BLaER1 treated with 17β-estradiol and CSF1 and Interleukin-3, amounts not matched to agents 10 nM and 100 nM (cell line): Measurements from ENCODE around the gene SDK2.

ENCODE experiments used
- H3K27ac ChIP-seq, 11 experiments: shearing (Covaris generic); formaldehyde crosslinking; 2 replicates each; pipeline ENCODE4 v1.8.1; 2022
- H3K27me3 ChIP-seq, 11 experiments: shearing (Covaris generic); formaldehyde crosslinking; 2 replicates each; pipeline ENCODE4 v1.8.1; 2022
- H3K36me3 ChIP-seq, 11 experiments: shearing (Covaris generic); formaldehyde crosslinking; 2 replicates each; pipeline ENCODE4 v1.8.1; 2022
- H3K4me1 ChIP-seq, 10 experiments: shearing (Covaris generic); formaldehyde crosslinking; 2 replicates each; pipeline ENCODE4 v1.8.1; 2022
- H3K4me2 ChIP-seq, 11 experiments: shearing (Covaris generic); formaldehyde crosslinking; 2 replicates each; pipeline ENCODE4 v1.8.1; 2022
- H3K4me3 ChIP-seq, 10 experiments: shearing (Covaris generic); formaldehyde crosslinking; 2 replicates each; pipeline ENCODE4 v1.8.1; 2022
- H3K9ac ChIP-seq, 11 experiments: shearing (Covaris generic); formaldehyde crosslinking; 2 replicates each; pipeline ENCODE4 v1.8.1; 2022
- H3K9me3 ChIP-seq, 11 experiments: shearing (Covaris generic); formaldehyde crosslinking; replicated peaks in 1 of 11; 2 replicates each; pipeline ENCODE4 v1.8.1; 2022
- H4K20me1 ChIP-seq, 11 experiments: shearing (Covaris generic); formaldehyde crosslinking; 2 replicates each; pipeline ENCODE4 v1.8.1; 2022
- Cebpa-rat ChIP-seq, 11 experiments: shearing (Covaris generic); IDR thresholded peaks; 2 replicates each; pipeline ENCODE4 v1.8.1; 2022

Gene SDK2

GRCh38 chr17:73360961-73361761, 283.1 kb downstream of the SDK2 start:
- peaks cover 7 to 14% (median 11%) of the 10 kb centered on the region in 10 experiments for H3K4me1 ChIP-seq
- H3K36me3 ChIP-seq: peaks cover 0 to 3% (median 0%) of the 10 kb centered on the region in 11 experiments; a peak in 5 of 22 replicates
- H3K27me3 ChIP-seq: peaks cover 0 to 10% (median 0%) of the 10 kb centered on the region in 11 experiments; a peak in 5 of 22 replicates
- no peaks in the 10 kb centered on the region for H3K9me3 ChIP-seq
- no peak overlapping the region for H3K27ac ChIP-seq
- no peak for TF ChIP-seq Cebpa-rat (IDR thresholded peaks at IDR 0.05)
- no peak overlapping the region for H3K4me2 ChIP-seq
- H3K4me3 ChIP-seq: no peak overlapping the region
- H3K9ac ChIP-seq: no peak overlapping the region
- H4K20me1 ChIP-seq: peaks cover 0 to 6% (median 0%) of the 10 kb centered on the region in 11 experiments; a peak in 1 of 22 replicates

GRCh38 chr17:73359987-73360410, 284.2 kb downstream of the SDK2 start:
- peaks cover 0 to 2% (median 0%) of the 10 kb centered on the region in 10 experiments; a peak in 2 of 20 replicates for H3K4me1 ChIP-seq
- no peak overlapping the region for H3K4me2 ChIP-seq
- H3K9me3 ChIP-seq: no peaks in the 10 kb centered on the region
- peaks cover 0 to 3% (median 0%) of the 10 kb centered on the region in 11 experiments; a peak in 5 of 22 replicates for H3K36me3 ChIP-seq
- no peaks in the 10 kb centered on the region for H3K27me3 ChIP-seq
- peaks cover 0 to 6% (median 0%) of the 10 kb centered on the region in 11 experiments; a peak in 1 of 22 replicates for H4K20me1 ChIP-seq
- H3K27ac ChIP-seq: no peak overlapping the region
- no peak overlapping the region for H3K4me3 ChIP-seq
- H3K9ac ChIP-seq: no peak overlapping the region
- TF ChIP-seq Cebpa-rat (IDR thresholded peaks at IDR 0.05): no peak

- Histone ChIP-seq H3K4me2 (no peak overlapping the region), H3K36me3 (peaks cover 0 to 3% (median 0%) of the 10 kb centered on the region in 11 experiments; a peak in 5 of 22 replicates), H4K20me1 (peaks cover 0 to 6% (median 0%) of the 10 kb centered on the region in 11 experiments; a peak in 1 of 22 replicates), H3K27me3 (no peaks in the 10 kb centered on the region), H3K9me3 (no peaks in the 10 kb centered on the region), H3K4me1 (0 out of 20 replicates have a peak, but pooled peaks cover 0 to under 1% (median 0%) of the 10 kb centered on the region in 10 experiments), H3K4me3 (no peak overlapping the region), H3K27ac (no peak overlapping the region), H3K9ac (no peak overlapping the region)
- TF ChIP-seq Cebpa-rat (IDR thresholded peaks at IDR 0.05): no peak
Measured at GRCh38 chr17:73359352-73359751, 284.9 kb downstream of the SDK2 start.

GRCh38 chr17:73358668-73359067, 285.6 kb downstream of the SDK2 start:
- H3K27ac ChIP-seq: no peak overlapping the region

GRCh38 chr17:73357981-73358380, 286.3 kb downstream of the SDK2 start:
- Histone ChIP-seq H3K27ac (no peak overlapping the region), H3K4me2 (no peak overlapping the region), H3K9ac (no peak overlapping the region), H3K9me3 (no peaks in the 10 kb centered on the region), H3K36me3 (peaks cover 0 to 3% (median 0%) of the 10 kb centered on the region in 11 experiments; a peak in 4 of 22 replicates), H3K4me3 (no peak overlapping the region), H4K20me1 (peaks cover 0 to 6% (median 0%) of the 10 kb centered on the region in 11 experiments; a peak in 1 of 22 replicates), H3K27me3 (no peaks in the 10 kb centered on the region), H3K4me1 (peaks cover 0 to 4% (median 0%) of the 10 kb centered on the region in 10 experiments; a peak in 1 of 20 replicates)
- TF ChIP-seq Cebpa-rat (IDR thresholded peaks at IDR 0.05): no peak

More at GRCh38 chr17:73358668-73359067, 285.6 kb downstream of the SDK2 start:
- no peak overlapping the region for H3K4me2 ChIP-seq
- no peak overlapping the region for H3K9ac ChIP-seq
- H3K27me3 ChIP-seq: no peaks in the 10 kb centered on the region
- H3K4me1 ChIP-seq: peaks cover 0 to 4% (median 0%) of the 10 kb centered on the region in 10 experiments; a peak in 1 of 20 replicates
- H3K4me3 ChIP-seq: no peak overlapping the region
- no peaks in the 10 kb centered on the region for H3K9me3 ChIP-seq
- H4K20me1 ChIP-seq: peaks cover 0 to 6% (median 0%) of the 10 kb centered on the region in 11 experiments; a peak in 1 of 22 replicates
- peaks cover 0 to 3% (median 0%) of the 10 kb centered on the region in 11 experiments; a peak in 4 of 22 replicates for H3K36me3 ChIP-seq
- no peak for TF ChIP-seq Cebpa-rat (IDR thresholded peaks at IDR 0.05)

GRCh38 chr17:73357318-73357717, 286.9 kb downstream of the SDK2 start:
- TF ChIP-seq Cebpa-rat (IDR thresholded peaks at IDR 0.05): no peak

GRCh38 chr17:73356561-73357170, 287.6 kb downstream of the SDK2 start:
- TF ChIP-seq Cebpa-rat (IDR thresholded peaks at IDR 0.05): no peak
- no peak overlapping the region for H3K9ac ChIP-seq
- H3K4me1 ChIP-seq: peaks cover 0 to 4% (median 0%) of the 10 kb centered on the region in 10 experiments; a peak in 1 of 20 replicates
- H3K9me3 ChIP-seq: no peaks in the 10 kb centered on the region
- peaks cover 0 to 3% (median 0%) of the 10 kb centered on the region in 11 experiments; a peak in 4 of 22 replicates for H3K36me3 ChIP-seq
- H4K20me1 ChIP-seq: peaks cover 0 to 6% (median 0%) of the 10 kb centered on the region in 11 experiments; a peak in 1 of 22 replicates
- no peak overlapping the region for H3K4me3 ChIP-seq
- no peaks in the 10 kb centered on the region for H3K27me3 ChIP-seq
- no peak overlapping the region for H3K4me2 ChIP-seq
- no peak overlapping the region for H3K27ac ChIP-seq

More at GRCh38 chr17:73357318-73357717, 286.9 kb downstream of the SDK2 start:
- peaks cover 0 to 3% (median 0%) of the 10 kb centered on the region in 11 experiments; a peak in 4 of 22 replicates for H3K36me3 ChIP-seq
- H3K9ac ChIP-seq: no peak overlapping the region
- no peak overlapping the region for H3K4me2 ChIP-seq
- no peaks in the 10 kb centered on the region for H3K9me3 ChIP-seq
- peaks cover 0 to 4% (median 0%) of the 10 kb centered on the region in 10 experiments; a peak in 1 of 20 replicates for H3K4me1 ChIP-seq
- peaks cover 0 to 6% (median 0%) of the 10 kb centered on the region in 11 experiments; a peak in 1 of 22 replicates for H4K20me1 ChIP-seq
- no peak overlapping the region for H3K4me3 ChIP-seq
- no peak overlapping the region for H3K27ac ChIP-seq
- no peaks in the 10 kb centered on the region for H3K27me3 ChIP-seq

GRCh38 chr17:73354423-73355284, 289.6 kb downstream of the SDK2 start:
- H3K9me3 ChIP-seq: no peaks in the 10 kb centered on the region
- H3K4me1 ChIP-seq: peaks cover 0 to 4% (median 0%) of the 10 kb centered on the region in 10 experiments; a peak in 1 of 20 replicates
- no peak for TF ChIP-seq Cebpa-rat (IDR thresholded peaks at IDR 0.05)
- H3K4me3 ChIP-seq: no peak overlapping the region
- no peak overlapping the region for H3K4me2 ChIP-seq
- H3K27ac ChIP-seq: no peak overlapping the region
- H4K20me1 ChIP-seq: peaks cover 0 to 1% (median 0%) of the 10 kb centered on the region in 11 experiments; a peak in 1 of 22 replicates
- peaks cover 0 to 3% (median 0%) of the 10 kb centered on the region in 11 experiments; a peak in 4 of 22 replicates for H3K36me3 ChIP-seq
- H3K9ac ChIP-seq: no peak overlapping the region
- H3K27me3 ChIP-seq: no peaks in the 10 kb centered on the region
